T-helper 9 cell (primary cell): Measurements from ENCODE around the gene PLCB1.
"Not testable (repeated sequence)": the region's sequence is repeated elsewhere in the genome, so short reads cannot be mapped to it uniquely, and the experiment has no call there.

ENCODE experiments used
- DNase-seq: peaks from one replicate; pipeline ENCODE4 v3.0.0-alpha.2; 2020

The PLCB1 gene

DNA sequence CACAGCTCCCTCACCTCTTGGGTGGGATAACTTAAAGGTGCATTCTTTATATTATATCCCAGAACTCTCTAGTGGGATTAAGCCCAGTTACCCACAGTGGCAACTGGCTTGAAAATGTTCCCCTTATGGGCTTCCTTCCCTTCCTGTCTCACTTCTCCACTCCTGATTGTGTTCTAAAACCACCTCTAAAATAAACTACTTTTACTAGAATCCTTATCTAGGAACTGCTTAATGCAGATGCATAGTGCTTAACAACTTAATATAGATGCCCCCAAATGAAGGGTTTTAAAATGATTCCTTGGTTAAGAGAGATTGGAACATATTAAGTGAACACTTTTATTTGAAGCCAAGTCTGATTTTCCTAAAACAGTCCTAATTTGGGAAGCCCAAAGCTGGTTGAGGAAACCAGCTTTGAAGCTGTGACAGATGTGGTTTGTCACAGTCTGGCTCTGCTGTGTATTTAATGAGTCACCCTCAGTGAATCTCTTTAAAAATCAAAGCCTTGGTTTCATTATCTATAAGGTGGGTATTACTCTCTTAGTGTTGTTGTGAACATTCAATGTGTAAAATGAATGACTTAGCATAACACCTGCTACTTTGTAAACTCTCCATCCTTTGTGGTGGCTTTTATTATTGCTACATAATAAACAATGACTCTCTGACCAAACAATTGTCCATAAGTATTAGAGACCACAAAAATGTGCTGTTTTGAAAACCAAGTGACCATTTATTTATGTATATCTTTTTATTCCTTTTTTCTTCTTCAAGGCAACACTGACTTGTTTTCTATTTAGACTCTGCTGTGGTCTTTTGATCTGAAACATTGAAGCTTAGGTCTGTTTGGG is 24.4 kb downstream of the PLCB1 start:
- DNase-seq: no peak

- not testable (repeated sequence) for DNase-seq
These were observed 27.2 kb downstream of the PLCB1 start for GRCh38 chr20:8159217-8159616.

GRCh38 chr20:8161264-8162071 is 29.4 kb downstream of the PLCB1 start:
- no peak for DNase-seq

GRCh38 chr20:8162610-8163009 is 30.5 kb downstream of the PLCB1 start:
- no peak for DNase-seq

GRCh38 chr20:8163543-8163942 is 31.5 kb downstream of the PLCB1 start:
- DNase-seq: no peak

GRCh38 chr20:8166730-8167129 is 34.7 kb downstream of the PLCB1 start:
- no peak for DNase-seq

DNA sequence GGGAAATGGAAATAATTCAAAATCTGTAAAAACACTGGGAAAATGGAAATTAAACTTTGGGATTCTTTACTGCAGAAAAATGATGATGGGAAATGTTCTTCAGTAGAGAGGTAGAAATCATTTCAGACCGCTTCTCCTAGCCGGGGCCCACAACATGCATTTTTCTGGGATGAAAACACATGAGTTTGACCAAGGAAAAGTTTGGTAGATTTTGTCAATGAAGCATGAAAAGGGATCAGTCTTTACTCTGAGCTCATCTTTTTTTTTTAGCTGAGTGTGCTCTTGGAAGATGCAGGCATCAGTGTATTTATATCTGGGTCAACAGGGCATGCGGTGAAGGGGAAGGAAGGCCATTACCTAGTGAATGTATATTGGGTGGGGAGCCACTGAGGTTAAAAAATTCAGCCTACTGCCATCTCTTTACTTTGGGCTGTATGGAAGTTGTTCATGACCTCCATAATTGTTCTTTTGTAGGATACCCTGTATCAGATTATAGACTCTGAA is 36.8 kb downstream of the PLCB1 start:
- no peak for DNase-seq

- no peak for DNase-seq
These were observed 38.9 kb downstream of the PLCB1 start for GRCh38 chr20:8170921-8171320.

- DNase-seq: no peak
These were observed 40.1 kb downstream of the PLCB1 start for GRCh38 chr20:8172191-8172590.

DNA sequence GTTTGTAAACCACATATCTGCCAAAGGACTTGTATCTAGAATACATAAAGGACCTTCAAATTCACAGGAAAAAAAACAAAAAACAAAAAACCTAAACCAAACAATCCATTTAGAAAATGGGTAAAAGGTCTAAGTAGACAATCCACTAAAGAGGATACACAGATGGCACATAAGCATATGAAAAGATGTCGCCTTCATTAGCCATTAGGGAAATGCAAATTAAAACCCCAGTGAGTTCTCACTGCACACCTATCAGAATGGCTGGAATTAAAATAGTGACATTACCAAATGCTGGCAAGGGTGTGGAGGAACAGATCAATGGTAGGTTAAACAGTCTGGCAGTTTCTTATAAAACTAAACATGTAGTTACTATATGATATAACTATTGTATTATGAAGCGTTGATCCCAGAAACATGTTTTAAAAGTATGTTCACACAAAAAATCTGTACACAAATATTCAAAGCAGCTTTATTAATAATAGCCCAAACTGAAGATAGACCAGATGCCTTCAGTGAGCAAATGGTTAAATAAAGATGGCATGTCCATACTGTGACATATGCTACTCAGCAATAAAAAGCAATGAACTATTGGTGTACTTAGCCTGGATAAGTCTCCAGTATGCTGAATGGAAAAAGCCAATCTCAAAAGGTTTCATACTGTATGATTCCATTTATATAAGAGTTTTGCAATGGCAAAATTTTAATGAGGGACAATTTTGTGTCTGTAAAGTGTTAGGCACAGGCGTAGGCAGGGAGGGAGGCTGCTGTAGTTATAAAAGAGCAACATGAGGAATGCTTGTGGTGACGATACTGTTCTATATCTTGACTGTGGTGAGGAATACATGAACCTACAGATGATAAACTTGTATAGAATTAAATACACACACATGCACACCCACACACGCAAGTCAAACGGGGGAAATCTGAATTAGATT is 43.9 kb downstream of the PLCB1 start:
- DNase-seq: no peak

- DNase-seq: no peak
These were observed 51.5 kb downstream of the PLCB1 start for GRCh38 chr20:8183526-8183925.

- no peak for DNase-seq
These were observed 55.7 kb downstream of the PLCB1 start for GRCh38 chr20:8187740-8188139.

DNA sequence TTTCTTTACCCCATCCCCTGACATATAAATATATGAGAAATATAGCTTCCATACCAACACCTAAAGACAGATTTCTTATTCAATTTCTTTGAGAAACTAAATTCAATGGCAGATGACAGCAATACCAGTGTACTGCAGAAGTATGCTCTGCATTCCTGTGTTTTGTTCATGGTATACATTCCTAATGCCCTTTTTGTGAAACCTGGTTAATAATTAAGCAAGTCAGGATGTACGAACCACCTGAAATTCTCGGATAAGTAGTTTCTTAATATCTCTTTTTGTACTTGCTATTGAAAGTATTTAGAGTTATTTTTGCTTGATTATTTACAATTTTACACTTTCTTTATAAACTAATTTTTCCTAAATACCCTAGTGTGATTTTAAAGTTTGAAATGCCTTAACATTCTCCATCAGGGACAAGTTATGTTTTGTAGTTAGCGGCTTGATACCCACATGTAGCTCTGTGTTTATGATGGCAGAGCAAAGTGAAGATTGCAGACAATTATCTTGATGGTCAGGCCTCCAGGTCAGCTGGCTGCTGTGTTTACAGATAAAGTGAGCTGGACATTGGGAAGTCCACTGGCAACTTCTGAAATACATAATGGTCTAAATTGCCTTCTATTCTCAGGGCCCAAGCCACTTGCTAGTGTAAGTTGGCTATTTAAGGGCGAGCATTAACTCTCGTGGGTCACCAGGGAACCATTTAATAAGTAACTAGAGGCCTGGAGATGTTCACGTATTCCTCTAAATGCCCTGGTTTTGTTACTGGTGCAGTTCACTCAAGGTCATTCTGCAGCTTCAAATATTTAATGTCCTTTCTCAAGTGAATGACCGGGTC is 58.2 kb downstream of the PLCB1 start:
- DNase-seq: no peak

- no peak for DNase-seq
These were observed 62.7 kb downstream of the PLCB1 start for GRCh38 chr20:8194721-8195120.

DNA sequence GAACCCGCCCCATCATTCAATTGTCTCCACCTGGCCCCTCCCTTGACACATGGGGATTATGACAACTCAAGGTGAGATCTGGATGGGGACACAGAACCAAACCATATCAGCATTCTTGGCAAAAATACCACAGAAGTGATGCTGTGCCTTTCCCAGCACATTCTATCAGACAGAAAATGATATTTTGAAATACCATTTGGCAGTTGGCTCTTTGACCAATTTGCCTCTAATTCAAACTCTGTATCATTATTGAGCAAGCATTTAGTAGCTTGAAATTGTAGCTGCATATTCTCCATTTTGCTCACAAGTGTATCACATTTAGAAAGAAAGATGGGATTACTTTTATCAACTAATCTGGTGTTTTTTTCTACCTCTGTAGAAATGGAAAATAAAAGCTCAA is 64.0 kb downstream of the PLCB1 start:
- no peak for DNase-seq

GRCh38 chr20:8200220-8200619 is 68.2 kb downstream of the PLCB1 start:
- no peak for DNase-seq

- no peak for DNase-seq
These were observed 71.3 kb downstream of the PLCB1 start for GRCh38 chr20:8203366-8203765.

DNA sequence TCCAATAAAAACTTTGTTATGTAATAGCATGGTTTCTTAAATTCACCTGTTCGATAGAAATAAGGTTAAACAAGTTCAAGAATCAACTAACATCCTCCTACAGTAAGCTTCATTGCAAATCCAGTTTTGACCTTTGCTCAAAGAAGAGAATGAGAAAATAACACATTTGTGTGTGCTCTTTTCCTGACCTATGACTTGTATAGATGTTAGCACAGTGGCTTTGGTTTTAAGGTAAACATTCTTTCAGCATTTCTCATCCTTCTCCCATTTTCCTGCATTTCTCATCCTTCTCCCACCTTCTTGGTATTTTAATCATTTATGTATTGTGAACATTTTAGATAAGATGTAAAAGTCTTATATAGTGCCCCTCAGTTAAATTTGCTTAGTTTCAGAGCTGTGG is 73.9 kb downstream of the PLCB1 start:
- DNase-seq: no peak

- no peak for DNase-seq
These were observed 76.2 kb downstream of the PLCB1 start for GRCh38 chr20:8208226-8208625.

DNA sequence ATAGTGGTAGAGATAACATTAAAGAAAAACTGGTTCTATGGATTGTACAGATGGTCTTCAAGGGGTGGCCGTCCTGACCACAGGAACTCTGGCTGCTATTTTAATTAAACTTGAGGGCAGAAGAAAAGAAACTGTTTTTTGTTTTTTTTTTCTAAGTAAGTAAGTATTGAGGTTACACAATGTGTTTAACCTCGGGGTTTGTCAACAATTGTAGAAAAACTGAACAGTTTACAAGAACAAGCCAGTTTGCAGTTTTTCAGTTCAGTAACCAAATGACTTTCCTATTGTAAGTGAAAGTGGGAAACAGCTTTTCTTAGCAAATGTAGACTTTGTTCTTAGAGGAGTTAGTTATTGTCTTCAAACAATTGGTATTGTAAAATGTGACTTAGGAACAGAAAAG is 77.0 kb downstream of the PLCB1 start:
- DNase-seq: no peak

DNA sequence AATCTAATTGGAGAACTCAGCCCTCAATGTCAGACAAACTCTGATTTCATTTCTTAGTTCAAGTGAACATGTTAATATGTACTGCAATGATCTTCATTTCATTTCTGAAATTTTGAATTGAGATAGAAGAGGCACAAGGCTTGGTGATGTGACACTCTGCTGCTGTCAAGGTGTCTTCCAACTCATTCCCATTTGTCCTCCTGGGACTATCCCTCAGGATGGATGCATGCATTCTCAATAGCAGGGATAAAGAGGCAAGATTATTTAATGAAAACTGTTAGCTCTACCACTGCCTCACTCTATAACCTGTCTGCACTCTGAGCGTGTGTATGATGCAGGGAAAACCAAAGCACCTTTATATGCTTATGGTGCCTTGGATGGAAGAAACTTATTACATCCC is 78.7 kb downstream of the PLCB1 start:
- no peak for DNase-seq

DNA sequence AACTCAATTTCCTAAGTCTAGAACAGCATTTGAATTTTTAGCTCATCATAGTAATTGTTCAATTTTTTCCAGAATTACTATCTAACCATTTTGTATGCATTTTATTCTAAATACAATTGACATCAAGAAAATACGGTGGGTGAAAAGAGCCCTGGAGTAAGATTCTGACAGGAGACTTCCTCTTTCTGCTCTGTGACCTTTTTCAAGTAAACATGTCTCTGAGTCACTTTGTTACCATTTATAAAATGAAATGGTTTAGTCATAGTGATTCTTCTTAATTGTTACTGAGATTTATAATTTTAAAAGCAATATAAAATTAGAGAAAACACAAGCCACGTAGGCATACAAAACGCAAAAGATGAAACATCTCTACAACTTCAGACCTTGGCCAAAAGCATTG is 80.2 kb downstream of the PLCB1 start:
- no peak for DNase-seq
